H9 (cell line): ENCODE data around the gene ITGA1. TPM values are rescaled to one million over a fixed set of nuclear protein-coding genes. Genes with fewer than 3 reads are reported as not detected.

ENCODE experiments used
- DNase-seq: peaks from one replicate; pipeline ENCODE4 v3.0.0-alpha.2; 2017
- H2AFZ ChIP-seq: one replicate; pipeline ENCODE4 v1.6.1; 2013; ENCODE audit warnings: mild to moderate bottlenecking, low read length, control low read depth, moderate library complexity
- H2AK5ac ChIP-seq: 2 replicates; pipeline ENCODE4 v1.6.1; 2013; ENCODE audit warnings: low read length, control low read depth, mixed read lengths; ENCODE audit not compliant: insufficient read length
- H2BK120ac ChIP-seq: one replicate; pipeline ENCODE4 v1.6.1; 2013; ENCODE audit warnings: low read depth, mild to moderate bottlenecking, low read length, control low read depth, inconsistent platforms; ENCODE audit not compliant: poor library complexity, severe bottlenecking
- H2BK12ac ChIP-seq: 2 replicates; pipeline ENCODE4 v1.6.1; 2013; ENCODE audit warnings: low read length, control low read depth, mixed read lengths, low read depth; ENCODE audit not compliant: insufficient read length
- H2BK15ac ChIP-seq: 2 replicates; pipeline ENCODE4 v1.6.1; 2013; ENCODE audit warnings: low read depth, low read length, control low read depth
- H2BK20ac ChIP-seq: one replicate; pipeline ENCODE4 v1.6.1; 2013; ENCODE audit warnings: low read depth, mild to moderate bottlenecking, low read length, control low read depth, inconsistent platforms; ENCODE audit not compliant: poor library complexity, severe bottlenecking
- H2BK5ac ChIP-seq: 2 replicates; pipeline ENCODE4 v1.6.1; 2013; ENCODE audit warnings: low read length, control low read depth, mixed read lengths; ENCODE audit not compliant: insufficient read length
- H3K14ac ChIP-seq: 2 replicates; pipeline ENCODE4 v1.6.1; 2013; ENCODE audit warnings: low read length, control low read depth; ENCODE audit not compliant: insufficient read depth
- H3K18ac ChIP-seq: 2 replicates; pipeline ENCODE4 v1.6.1; 2013; ENCODE audit warnings: low read depth, mild to moderate bottlenecking, mixed read lengths, low read length, control low read depth; ENCODE audit not compliant: insufficient read length
- H3K23ac ChIP-seq: 2 replicates; pipeline ENCODE4 v1.6.1; 2013; ENCODE audit warnings: low read length, control low read depth, mixed read lengths, low read depth; ENCODE audit not compliant: insufficient read length
- H3K23me2 ChIP-seq: 2 replicates; pipeline ENCODE4 v1.6.1; 2013; ENCODE audit warnings: low read depth, mild to moderate bottlenecking, mixed read lengths, low read length, control low read depth; ENCODE audit not compliant: insufficient read length, poor library complexity, severe bottlenecking
- H3K27ac ChIP-seq: 2 replicates; pipeline ENCODE4 v1.5.1; 2013; ENCODE audit warnings: low read length, control low read depth, mixed read lengths, low read depth; ENCODE audit not compliant: insufficient read length
- H3K27me3 ChIP-seq: 2 replicates; pipeline ENCODE4 v1.6.1; 2013; ENCODE audit warnings: low read length, control low read depth, inconsistent platforms; ENCODE audit not compliant: insufficient read depth
- H3K4ac ChIP-seq: 2 replicates; pipeline ENCODE4 v1.6.1; 2013; ENCODE audit warnings: low read depth, mild to moderate bottlenecking, control low read depth, inconsistent platforms, low read length, moderate library complexity
- H3K4me1 ChIP-seq: 2 replicates; pipeline ENCODE4 v1.6.1; 2013; ENCODE audit warnings: low read length, control low read depth, inconsistent platforms; ENCODE audit not compliant: insufficient read depth
- H3K4me2 ChIP-seq: 2 replicates; pipeline ENCODE4 v1.6.1; 2013; ENCODE audit warnings: low read length, control low read depth, mixed read lengths; ENCODE audit not compliant: insufficient read length, insufficient read depth
- H3K56ac ChIP-seq: 2 replicates; pipeline ENCODE4 v1.6.1; 2013; ENCODE audit warnings: low read depth, mild to moderate bottlenecking, mixed read lengths, low read length, control low read depth; ENCODE audit not compliant: insufficient read length
- H3K79me1 ChIP-seq: 2 replicates; pipeline ENCODE4 v1.6.1; 2013; ENCODE audit warnings: low read depth, mild to moderate bottlenecking, moderate library complexity, low read length, control low read depth, inconsistent platforms; ENCODE audit not compliant: insufficient read depth, poor library complexity, severe bottlenecking
- H3K79me2 ChIP-seq: 2 replicates; pipeline ENCODE4 v1.6.1; 2013; ENCODE audit warnings: low read length, control low read depth, inconsistent platforms; ENCODE audit not compliant: insufficient read depth
- H3K9ac ChIP-seq: 2 replicates; pipeline ENCODE4 v1.6.1; 2013; ENCODE audit warnings: low read length, control low read depth, mixed read lengths; ENCODE audit not compliant: insufficient read length; ENCODE audit errors: extremely low read depth
- H3K9me3 ChIP-seq: one replicate; pipeline ENCODE4 v1.6.1; 2013; ENCODE audit warnings: low read depth, low read length, inconsistent platforms; ENCODE audit not compliant: control insufficient read depth
- H3T11ph ChIP-seq: one replicate; pipeline ENCODE4 v1.6.1; 2013; ENCODE audit warnings: mild to moderate bottlenecking, low read length, control low read depth, inconsistent platforms
- H4K20me1 ChIP-seq: one replicate; pipeline ENCODE4 v1.6.1; 2013; ENCODE audit not compliant: control insufficient read depth, insufficient read length, insufficient read depth
- H4K5ac ChIP-seq: 2 replicates; pipeline ENCODE4 v1.6.1; 2013; ENCODE audit warnings: low read depth, mild to moderate bottlenecking, mixed read lengths, low read length, control low read depth; ENCODE audit not compliant: insufficient read length
- H4K8ac ChIP-seq: replicated peaks from 2 replicates; pipeline ENCODE4 v1.6.1; 2013; ENCODE audit warnings: low read length, control low read depth, mixed read lengths, low read depth; ENCODE audit not compliant: insufficient read length
- H4K91ac ChIP-seq: 2 replicates; pipeline ENCODE4 v1.6.1; 2013; ENCODE audit warnings: low read depth, mild to moderate bottlenecking, moderate library complexity, mixed read lengths, low read length, control low read depth; ENCODE audit not compliant: insufficient read length
- H3K27ac Mint-ChIP-seq, 3 experiments: 2 replicates in 2 of 3; 3 replicates in 1 of 3; pipeline ENCODE4 v1.8.0; 2020 to 2021; ENCODE audit warnings: mixed read lengths in 3 of 3, mild to moderate bottlenecking in 1 of 3, moderate library complexity in 1 of 3
- H3K27me3 Mint-ChIP-seq: 2 replicates; pipeline ENCODE4 v1.8.0; 2021; ENCODE audit warnings: low read depth, mild to moderate bottlenecking, moderate library complexity, mixed read lengths
- H3K36me3 Mint-ChIP-seq, 3 experiments: 2 replicates in 2 of 3; 3 replicates in 1 of 3; pipeline ENCODE4 v1.8.0; 2020 to 2021; ENCODE audit warnings: low read depth in 3 of 3, mixed read lengths in 3 of 3; ENCODE audit not compliant: insufficient read depth in 1 of 3
- H3K4me1 Mint-ChIP-seq, 2 experiments: 2 replicates each; pipeline ENCODE4 v1.8.0; 2020; ENCODE audit warnings: mixed read lengths in 2 of 2
- H3K4me3 Mint-ChIP-seq, 2 experiments: 2 replicates in 1 of 2; 3 replicates in 1 of 2; pipeline ENCODE4 v1.8.0; 2020 to 2021; ENCODE audit warnings: mild to moderate bottlenecking in 2 of 2, mixed read lengths in 2 of 2, moderate library complexity in 1 of 2
- H3K9me3 Mint-ChIP-seq, 2 experiments: 2 replicates in 1 of 2; 3 replicates in 1 of 2; pipeline ENCODE4 v1.8.0; 2020; ENCODE audit warnings: mild to moderate bottlenecking in 2 of 2, mixed read lengths in 2 of 2, moderate library complexity in 1 of 2
- CTCF ChIP-seq: fragments of 200-600 bp; sonication (generic); conservative IDR thresholded peaks from 3 replicates; pipeline ENCODE4 v1.8.0; 2021; ENCODE audit warnings: antibody characterized with exemption, mild to moderate bottlenecking
- WGBS: extraction: QIAGEN DNeasy Blood & Tissue Kit; methylation state at CpG from one replicate; pipeline ENCODE4 v1.1.7; 2013; ENCODE audit warnings: missing lambda C conversion rate, low lambda C conversion rate, mixed read lengths; ENCODE audit not compliant: insufficient read length; ENCODE audit errors: extremely low coverage; 5-methylcytosine and 5-hydroxymethylcytosine counted together
- total RNA-seq: library from RNA; stranded (reverse); gene quantifications from 2 replicates; pipeline ENCODE4 v1.2.1, GENCODE V29; 2021

The ITGA1 gene
- total RNA-seq, 1 experiment from 2014 or later: 3.9 TPM

GRCh38 chr5:52821901-52822300 lies 34.2 kb downstream of the ITGA1 start:
- Histone ChIP-seq H3K14ac (no peak overlapping the region), H3K4me2 (no peak overlapping the region), H2BK5ac (no peak overlapping the region), H4K8ac (no peak overlapping the region), H3K4ac (no peak overlapping the region), H3K79me1 (no peaks in the 10 kb centered on the region), H2BK20ac (no peak overlapping the region), H2BK120ac (no peak overlapping the region), H3K27ac (no peak overlapping the region), H3K4me1 (no peaks in the 10 kb centered on the region), H3K9me3 (no peaks in the 10 kb centered on the region), H3K18ac (no peak overlapping the region), H3K9ac (no peak overlapping the region), H3K23me2 (no peaks in the 10 kb centered on the region), H2BK12ac (no peak overlapping the region), H2AK5ac (no peak overlapping the region), H3T11ph (no peak overlapping the region), H2BK15ac (no peak overlapping the region), H3K79me2 (no peaks in the 10 kb centered on the region), H3K56ac (no peak overlapping the region), H3K23ac (no peak overlapping the region), H4K91ac (no peak overlapping the region), H2AFZ (no peak overlapping the region), H4K20me1 (no peaks in the 10 kb centered on the region), H3K27me3 (no peaks in the 10 kb centered on the region), H4K5ac (no peak overlapping the region)
- WGBS: no CpG with 5 or more reads among the region's 1 CpG
- no peak overlapping the region for H3K27ac Mint-ChIP-seq
- DNase-seq: no peak
- H3K27me3 Mint-ChIP-seq: no peaks in the 10 kb centered on the region
- H3K36me3 Mint-ChIP-seq: peaks cover 0 to 1% (median 0%) of the 10 kb centered on the region in 3 experiments; a peak in 3 of 7 replicates
- no peak for TF ChIP-seq CTCF
- peaks cover 17 to 18% of the 10 kb centered on the region in 2 experiments for H3K4me1 Mint-ChIP-seq
- H3K4me3 Mint-ChIP-seq: no peak overlapping the region
- H3K9me3 Mint-ChIP-seq: peaks cover under 1 to 2% of the 10 kb centered on the region in 2 experiments; a peak in 1 of 5 replicates
